ENCODE results near the gene SLC5A9.

SLC5A9 gene

GRCh38 chr1:48224791-48225190 is 2.3 kb downstream of the SLC5A9 start:
- DNase-seq (ENCODE audit: low spot score), result no peak
- TF ChIP-seq, protein P1, sequence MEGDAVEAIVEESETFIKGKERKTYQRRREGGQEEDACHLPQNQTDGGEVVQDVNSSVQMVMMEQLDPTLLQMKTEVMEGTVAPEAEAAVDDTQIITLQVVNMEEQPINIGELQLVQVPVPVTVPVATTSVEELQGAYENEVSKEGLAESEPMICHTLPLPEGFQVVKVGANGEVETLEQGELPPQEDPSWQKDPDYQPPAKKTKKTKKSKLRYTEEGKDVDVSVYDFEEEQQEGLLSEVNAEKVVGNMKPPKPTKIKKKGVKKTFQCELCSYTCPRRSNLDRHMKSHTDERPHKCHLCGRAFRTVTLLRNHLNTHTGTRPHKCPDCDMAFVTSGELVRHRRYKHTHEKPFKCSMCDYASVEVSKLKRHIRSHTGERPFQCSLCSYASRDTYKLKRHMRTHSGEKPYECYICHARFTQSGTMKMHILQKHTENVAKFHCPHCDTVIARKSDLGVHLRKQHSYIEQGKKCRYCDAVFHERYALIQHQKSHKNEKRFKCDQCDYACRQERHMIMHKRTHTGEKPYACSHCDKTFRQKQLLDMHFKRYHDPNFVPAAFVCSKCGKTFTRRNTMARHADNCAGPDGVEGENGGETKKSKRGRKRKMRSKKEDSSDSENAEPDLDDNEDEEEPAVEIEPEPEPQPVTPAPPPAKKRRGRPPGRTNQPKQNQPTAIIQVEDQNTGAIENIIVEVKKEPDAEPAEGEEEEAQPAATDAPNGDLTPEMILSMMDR (IDR thresholded peaks at IDR 0.05; ENCODE audit: extremely low read depth, insufficient read depth, missing control alignments), result no peak
- in situ Hi-C loops (cut with MboI; ENCODE audit: low pct_unique_long_range_greater_than_20kb, low sequenced_read_pairs, unreplicated experiment), result no loop called here

GRCh38 chr1:48225579-48225978 is 3.1 kb downstream of the SLC5A9 start:
- in situ Hi-C loops (cut with MboI; ENCODE audit: low pct_unique_long_range_greater_than_20kb, low sequenced_read_pairs, unreplicated experiment), result no loop called here
- no peak for DNase-seq (ENCODE audit: low spot score)

DNA sequence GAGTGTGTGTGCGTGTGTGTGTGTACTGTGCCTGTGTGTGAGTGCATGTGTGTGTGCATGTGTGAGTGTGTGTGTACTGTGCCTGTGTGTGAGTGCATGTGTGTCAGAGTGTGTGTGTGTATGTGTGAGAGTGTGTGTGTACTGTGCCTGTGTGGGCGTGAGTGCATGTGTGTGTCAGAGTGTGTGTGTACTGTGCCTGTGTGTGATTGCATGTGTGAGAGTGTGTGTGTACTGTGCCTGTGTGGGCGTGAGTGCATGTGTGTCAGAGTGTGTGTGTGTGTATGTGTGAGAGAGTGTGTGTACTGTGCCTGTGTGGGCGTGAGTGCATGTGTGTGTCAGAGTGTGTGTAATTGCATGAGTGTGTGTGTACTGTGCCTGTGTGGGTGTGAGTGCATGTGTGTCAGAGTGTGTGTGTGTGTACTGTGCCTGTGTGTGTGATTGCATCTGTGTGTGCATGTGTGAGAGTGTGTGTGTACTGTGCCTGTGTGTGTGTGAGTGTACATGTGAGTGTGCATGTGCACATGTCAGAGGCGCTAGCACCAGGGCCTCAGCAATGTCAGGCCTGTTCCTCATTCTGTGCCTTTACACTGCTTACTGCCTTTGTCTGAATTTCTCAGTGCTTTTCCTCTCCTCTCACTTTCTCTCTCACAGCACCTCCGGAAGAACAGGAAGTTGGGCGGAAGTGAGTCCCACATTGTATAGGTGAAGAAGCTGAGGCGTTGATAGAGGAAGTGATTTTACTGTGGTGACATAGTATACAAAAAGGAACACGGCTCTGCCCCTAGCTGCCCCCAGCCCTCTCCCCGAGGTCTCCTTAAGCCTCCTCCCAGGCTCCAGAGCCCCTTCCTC is 4.9 kb downstream of the SLC5A9 start:
- in situ Hi-C loops (cut with MboI; ENCODE audit: low pct_unique_long_range_greater_than_20kb, low sequenced_read_pairs, unreplicated experiment), result no loop called here
- TF ChIP-seq, protein P1 (IDR thresholded peaks at IDR 0.05; ENCODE audit: extremely low read depth, insufficient read depth, missing control alignments), result no peak

More at GRCh38 chr1:48225579-48225978, 3.1 kb downstream of the SLC5A9 start:
- TF ChIP-seq, protein P1 (IDR thresholded peaks at IDR 0.05; ENCODE audit: extremely low read depth, insufficient read depth, missing control alignments), result no peak

GRCh38 chr1:48228156-48228555 is 5.6 kb downstream of the SLC5A9 start:
- in situ Hi-C loops (cut with MboI; ENCODE audit: low pct_unique_long_range_greater_than_20kb, low sequenced_read_pairs, unreplicated experiment), result no loop called here
- no peak for DNase-seq (ENCODE audit: low spot score)
- TF ChIP-seq, protein P1 (IDR thresholded peaks at IDR 0.05; ENCODE audit: extremely low read depth, insufficient read depth, missing control alignments), result no peak

More for the DNA sequence above, 4.9 kb downstream of the SLC5A9 start:
- no peak for DNase-seq (ENCODE audit: low spot score)

GRCh38 chr1:48229317-48229716 is 6.8 kb downstream of the SLC5A9 start:
- no peak for DNase-seq (ENCODE audit: low spot score)
- TF ChIP-seq, protein P1 (IDR thresholded peaks at IDR 0.05; ENCODE audit: extremely low read depth, insufficient read depth, missing control alignments), result no peak
- in situ Hi-C loops (cut with MboI; ENCODE audit: low pct_unique_long_range_greater_than_20kb, low sequenced_read_pairs, unreplicated experiment), result no loop called here

- TF ChIP-seq, protein P1 (IDR thresholded peaks at IDR 0.05; ENCODE audit: extremely low read depth, insufficient read depth, missing control alignments), result no peak
- DNase-seq (ENCODE audit: low spot score), result no peak
- in situ Hi-C loops (cut with MboI; ENCODE audit: low pct_unique_long_range_greater_than_20kb, low sequenced_read_pairs, unreplicated experiment), result no loop called here
Measured at GRCh38 chr1:48230236-48230635, 7.7 kb downstream of the SLC5A9 start.

Measured in GM13977 (cell line).